ENCODE measurements around the gene SLC6A20.

- TF ChIP-seq, protein P1, sequence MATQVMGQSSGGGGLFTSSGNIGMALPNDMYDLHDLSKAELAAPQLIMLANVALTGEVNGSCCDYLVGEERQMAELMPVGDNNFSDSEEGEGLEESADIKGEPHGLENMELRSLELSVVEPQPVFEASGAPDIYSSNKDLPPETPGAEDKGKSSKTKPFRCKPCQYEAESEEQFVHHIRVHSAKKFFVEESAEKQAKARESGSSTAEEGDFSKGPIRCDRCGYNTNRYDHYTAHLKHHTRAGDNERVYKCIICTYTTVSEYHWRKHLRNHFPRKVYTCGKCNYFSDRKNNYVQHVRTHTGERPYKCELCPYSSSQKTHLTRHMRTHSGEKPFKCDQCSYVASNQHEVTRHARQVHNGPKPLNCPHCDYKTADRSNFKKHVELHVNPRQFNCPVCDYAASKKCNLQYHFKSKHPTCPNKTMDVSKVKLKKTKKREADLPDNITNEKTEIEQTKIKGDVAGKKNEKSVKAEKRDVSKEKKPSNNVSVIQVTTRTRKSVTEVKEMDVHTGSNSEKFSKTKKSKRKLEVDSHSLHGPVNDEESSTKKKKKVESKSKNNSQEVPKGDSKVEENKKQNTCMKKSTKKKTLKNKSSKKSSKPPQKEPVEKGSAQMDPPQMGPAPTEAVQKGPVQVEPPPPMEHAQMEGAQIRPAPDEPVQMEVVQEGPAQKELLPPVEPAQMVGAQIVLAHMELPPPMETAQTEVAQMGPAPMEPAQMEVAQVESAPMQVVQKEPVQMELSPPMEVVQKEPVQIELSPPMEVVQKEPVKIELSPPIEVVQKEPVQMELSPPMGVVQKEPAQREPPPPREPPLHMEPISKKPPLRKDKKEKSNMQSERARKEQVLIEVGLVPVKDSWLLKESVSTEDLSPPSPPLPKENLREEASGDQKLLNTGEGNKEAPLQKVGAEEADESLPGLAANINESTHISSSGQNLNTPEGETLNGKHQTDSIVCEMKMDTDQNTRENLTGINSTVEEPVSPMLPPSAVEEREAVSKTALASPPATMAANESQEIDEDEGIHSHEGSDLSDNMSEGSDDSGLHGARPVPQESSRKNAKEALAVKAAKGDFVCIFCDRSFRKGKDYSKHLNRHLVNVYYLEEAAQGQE (IDR thresholded peaks at IDR 0.05; ENCODE audit: insufficient read depth in 1 of 2, low read depth in 2 of 2, low read length in 2 of 2) = no peak
- no peak for TF ChIP-seq SIN3A (IDR thresholded peaks at IDR 0.05; ENCODE audit: borderline replicate concordance, insufficient read depth, low read length)
These were observed 36.4 kb upstream of the SLC6A20 start for GRCh38 chr3:45832699-45833098.
